GM12891 (cell line): ENCODE measurements around the gene TMEM91.

Experiments used
- DNase-seq: peaks from one replicate; pipeline ENCODE4 v3.0.0; 2011; ENCODE audit warnings: low spot score; ENCODE audit not compliant: insufficient read length
- FAIRE-seq: peaks from 2 replicates; lab custom pipeline; 2011; peaks lifted over from hg19 to GRCh38; lab: Jason Lieb, UNC
- PAX5 ChIP-seq: IDR thresholded peaks from 2 replicates; pipeline ENCODE4 v1.6.1; 2011; ENCODE audit warnings: low read length, moderate library complexity, mild to moderate bottlenecking; ENCODE audit not compliant: insufficient read depth, severe bottlenecking
- POLR2A ChIP-seq: IDR thresholded peaks from 2 replicates; pipeline ENCODE4 v1.6.1; 2011; ENCODE audit warnings: low read depth, low read length, control low read depth
- POLR2AphosphoS5 ChIP-seq: IDR thresholded peaks from 2 replicates; pipeline ENCODE4 v1.6.1; 2011; ENCODE audit warnings: low read depth, low read length, control low read depth
- POU2F2 ChIP-seq: IDR thresholded peaks from 2 replicates; pipeline ENCODE4 v1.6.1; 2011; ENCODE audit warnings: low read depth, mild to moderate bottlenecking, control low read depth, low read length, moderate library complexity
- SPI1 ChIP-seq: IDR thresholded peaks from 2 replicates; pipeline ENCODE4 v1.6.1; 2011; ENCODE audit warnings: low read depth, low read length, control low read depth
- TAF1 ChIP-seq: IDR thresholded peaks from 2 replicates; pipeline ENCODE4 v1.6.1; 2011; ENCODE audit warnings: low read depth, low read length, control low read depth

TMEM91 gene

DNA sequence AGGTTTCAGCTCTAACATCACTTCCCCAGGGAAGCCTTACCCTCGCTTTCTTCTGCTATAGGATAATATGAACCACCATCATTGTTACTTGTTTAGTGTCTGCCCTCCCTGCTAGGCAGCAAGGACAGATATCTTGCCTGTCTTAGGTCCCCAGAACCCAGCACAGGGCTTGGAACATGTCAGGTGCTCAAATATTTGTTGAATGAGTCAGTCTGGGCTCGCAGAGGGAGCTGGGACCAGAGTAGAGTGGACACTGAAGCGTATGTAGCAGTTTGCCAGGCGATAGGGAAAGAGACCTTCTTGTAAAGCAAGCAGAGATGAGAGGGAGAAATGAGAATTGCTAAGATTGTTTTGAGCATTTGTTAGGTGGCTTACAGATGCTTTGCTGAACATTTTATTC is 33.0 kb downstream of the TMEM91 start:
- FAIRE-seq = peak; percentile 50
- TF ChIP-seq TAF1 (no peak), PAX5 (no peak), POLR2AphosphoS5 (no peak), SPI1 (no peak), POLR2A (no peak), POU2F2 (no peak)
- no peak for DNase-seq

DNA sequence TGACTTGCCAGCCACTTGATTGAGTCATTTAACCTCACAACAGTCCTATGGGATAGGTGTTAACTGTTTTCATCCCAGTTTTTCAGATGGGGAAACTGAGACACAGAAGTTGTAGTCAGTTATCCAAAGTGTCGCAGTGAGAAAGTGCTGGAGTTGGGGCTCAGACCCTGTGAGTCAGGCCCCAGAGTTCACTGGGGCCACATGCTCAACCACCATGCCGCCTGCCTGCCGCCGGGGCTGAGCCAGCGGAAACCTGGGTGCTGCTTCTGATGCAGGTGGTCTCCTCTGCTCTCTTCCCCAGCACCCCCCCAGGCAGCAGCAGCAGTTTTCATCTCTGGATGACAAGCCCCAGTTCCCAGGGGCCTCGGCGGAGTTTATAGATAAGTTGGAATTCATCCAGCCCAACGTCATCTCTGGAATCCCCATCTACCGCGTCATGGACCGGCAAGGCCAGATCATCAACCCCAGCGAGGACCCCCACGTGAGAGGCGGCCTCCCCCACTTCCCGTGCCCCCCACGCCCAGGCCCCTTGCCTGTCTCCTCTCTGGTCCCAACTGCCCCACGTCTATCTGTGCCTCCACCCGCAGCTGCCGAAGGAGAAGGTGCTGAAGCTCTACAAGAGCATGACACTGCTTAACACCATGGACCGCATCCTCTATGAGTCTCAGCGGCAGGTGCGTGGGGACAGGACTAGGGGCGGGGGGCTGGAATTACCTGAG is 34.2 kb downstream of the TMEM91 start:
- no peak for DNase-seq
- TF ChIP-seq SPI1 (no peak), POLR2A (no peak), POU2F2 (no peak), PAX5 (no peak), POLR2AphosphoS5 (no peak), TAF1 (no peak)
- FAIRE-seq = no peak

DNA sequence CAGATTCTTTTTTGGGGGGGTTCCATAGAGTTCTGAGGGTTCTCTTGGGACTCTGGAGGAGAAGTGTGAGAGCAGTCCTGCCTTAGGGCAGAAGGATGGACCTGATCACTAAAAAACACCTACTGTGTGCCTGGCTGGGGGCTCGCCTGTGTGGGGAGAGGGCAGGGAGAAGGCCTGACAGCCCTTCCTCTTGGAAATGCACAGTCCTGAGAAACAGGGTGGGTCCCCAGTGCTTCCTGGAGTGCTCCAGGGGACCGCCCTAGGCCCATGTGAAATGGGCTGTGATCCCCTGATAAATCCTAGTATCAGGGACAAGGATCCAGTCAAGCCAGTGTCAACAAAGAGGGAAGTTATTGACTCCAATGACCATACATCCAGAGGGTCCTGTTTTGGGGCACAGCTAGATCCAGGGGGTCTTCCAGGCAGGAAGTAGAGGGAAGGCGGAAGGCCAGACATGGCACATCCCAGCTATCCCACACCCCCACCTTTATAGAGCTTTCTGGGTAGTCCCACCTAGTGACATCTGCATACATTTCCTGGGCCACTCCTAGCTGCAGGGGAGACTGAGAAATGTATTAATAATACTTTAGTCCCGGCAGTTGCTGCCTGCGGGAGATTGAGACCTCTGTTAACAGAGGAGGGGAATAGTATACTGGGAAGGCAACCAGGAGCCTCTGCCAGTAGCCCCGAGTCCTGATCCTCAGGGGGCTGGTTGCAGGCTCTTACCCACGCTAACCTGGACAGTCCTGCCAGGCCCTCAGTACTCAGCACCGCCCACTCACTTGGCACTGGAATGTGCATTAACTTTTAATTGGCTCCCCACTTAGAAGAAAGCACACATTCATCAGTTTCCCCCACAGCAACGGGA is 35.0 kb downstream of the TMEM91 start:
- FAIRE-seq = no peak
- no peak for DNase-seq
- TF ChIP-seq POLR2A (no peak), PAX5 (no peak), SPI1 (no peak), TAF1 (no peak), POLR2AphosphoS5 (no peak), POU2F2 (no peak)

DNA sequence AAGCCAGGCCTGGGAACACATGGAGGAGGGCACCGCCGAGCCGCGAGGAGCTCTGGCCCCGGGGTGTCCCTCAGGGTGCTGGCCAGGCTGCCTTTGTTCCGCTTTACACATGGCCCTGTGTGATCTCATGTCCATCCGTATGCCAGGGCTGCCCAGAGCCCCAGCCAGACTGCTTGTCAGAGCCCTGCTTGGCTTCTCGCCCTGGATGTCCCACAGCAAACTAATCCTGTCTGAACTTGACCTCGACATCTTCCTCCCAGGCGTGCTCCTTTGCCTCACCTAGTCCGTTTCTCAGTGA is 35.6 kb downstream of the TMEM91 start:
- TF ChIP-seq POLR2A = no peak
- TF ChIP-seq POLR2AphosphoS5 = no peak
- TF ChIP-seq TAF1 = no peak
- TF ChIP-seq SPI1 = no peak
- DNase-seq (no peak), FAIRE-seq (no peak)

DNA sequence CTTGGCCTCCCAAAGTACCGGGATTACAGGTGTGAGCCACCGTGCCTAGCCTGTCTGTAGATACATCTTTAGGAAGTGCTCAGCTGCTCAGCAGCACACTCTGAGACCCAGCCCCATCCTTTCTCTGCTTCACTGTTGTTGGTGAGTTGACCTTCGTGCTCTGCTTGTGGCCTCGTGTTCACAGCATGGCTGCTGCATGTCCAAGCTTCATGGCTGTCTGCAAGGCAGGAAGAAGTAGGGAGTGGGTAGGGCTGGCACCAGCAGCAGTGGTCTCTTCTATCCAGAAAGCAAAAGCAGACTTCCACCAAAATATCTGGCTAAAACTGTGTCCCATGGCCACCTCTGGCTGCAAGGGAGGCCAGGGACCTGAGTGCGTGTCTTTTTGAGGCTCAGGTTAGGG is 36.6 kb downstream of the TMEM91 start:
- no peak for DNase-seq
- FAIRE-seq = no peak
- TF ChIP-seq POU2F2 (no peak), POLR2AphosphoS5 (no peak), POLR2A (no peak), TAF1 (no peak), PAX5 (no peak), SPI1 (no peak)

DNA sequence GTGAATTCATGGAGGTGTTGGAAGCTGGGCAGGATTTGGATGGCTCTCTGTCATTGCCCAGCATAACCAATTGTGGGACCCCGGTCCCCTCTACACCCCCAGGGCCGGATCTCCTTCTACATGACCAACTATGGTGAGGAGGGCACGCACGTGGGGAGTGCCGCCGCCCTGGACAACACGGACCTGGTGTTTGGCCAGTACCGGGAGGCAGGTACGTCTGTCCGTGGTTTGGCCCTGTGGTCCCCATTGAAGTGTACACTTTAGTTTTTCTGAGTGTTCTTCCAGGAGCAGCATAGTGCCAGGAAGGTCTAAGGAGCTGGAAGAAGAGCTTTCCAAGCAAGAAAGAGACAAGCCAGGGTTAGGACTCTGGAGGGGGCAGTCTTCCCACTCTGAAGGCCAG is 37.6 kb downstream of the TMEM91 start:
- TF ChIP-seq TAF1 (no peak), PAX5 (no peak), SPI1 (no peak), POLR2AphosphoS5 (no peak), POLR2A (no peak), POU2F2 (no peak)
- no peak for DNase-seq
- FAIRE-seq = no peak

DNA sequence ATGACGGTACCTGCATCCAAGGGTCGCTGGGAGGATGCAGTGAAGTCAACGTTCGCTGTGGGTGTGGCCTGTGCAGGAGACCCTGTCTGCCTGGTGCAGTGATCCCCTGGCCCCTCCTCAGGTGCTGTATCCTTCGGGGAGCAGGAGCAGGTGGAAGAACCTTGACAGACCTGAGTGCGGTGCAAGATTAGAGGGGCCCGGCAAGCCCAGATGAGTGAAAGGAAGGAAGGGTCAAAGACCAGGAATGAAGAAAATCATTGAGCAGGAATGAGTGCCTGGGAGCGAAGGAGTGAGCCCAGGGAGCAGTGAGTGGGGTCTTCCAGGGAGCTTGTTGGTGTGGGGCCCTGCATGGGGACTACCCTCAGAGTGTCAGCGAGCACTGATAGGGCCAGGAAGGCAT is 38.1 kb downstream of the TMEM91 start:
- FAIRE-seq (no peak), DNase-seq (no peak)
- TF ChIP-seq POLR2A (no peak), PAX5 (no peak), TAF1 (no peak), POLR2AphosphoS5 (no peak)

DNA sequence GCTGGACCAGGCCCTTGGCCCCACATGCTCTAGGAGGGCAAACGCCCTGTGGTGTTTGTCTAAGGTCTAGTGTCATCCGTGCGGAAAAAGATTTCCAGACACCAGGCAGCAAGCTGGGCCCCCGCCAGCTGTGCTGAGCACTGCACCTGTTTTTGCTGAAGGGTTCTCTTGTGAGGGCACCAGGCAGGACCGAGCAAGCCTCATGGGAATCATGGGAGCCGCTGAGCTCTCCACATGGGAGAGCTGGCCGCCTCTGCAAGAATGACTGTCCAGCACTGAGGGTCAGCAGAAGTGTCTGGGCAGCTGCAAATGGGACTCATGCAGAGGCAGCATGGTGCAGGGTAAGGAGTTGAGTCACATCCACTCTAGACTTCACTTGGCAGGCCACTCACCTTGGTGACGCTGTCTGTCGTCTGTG is 38.8 kb downstream of the TMEM91 start:
- DNase-seq (no peak), FAIRE-seq (no peak)
- no peak for TF ChIP-seq POLR2A
- no peak for TF ChIP-seq SPI1
- TF ChIP-seq POLR2AphosphoS5 = no peak
- TF ChIP-seq PAX5 = no peak
- TF ChIP-seq TAF1 = no peak
- TF ChIP-seq POU2F2 = no peak

DNA sequence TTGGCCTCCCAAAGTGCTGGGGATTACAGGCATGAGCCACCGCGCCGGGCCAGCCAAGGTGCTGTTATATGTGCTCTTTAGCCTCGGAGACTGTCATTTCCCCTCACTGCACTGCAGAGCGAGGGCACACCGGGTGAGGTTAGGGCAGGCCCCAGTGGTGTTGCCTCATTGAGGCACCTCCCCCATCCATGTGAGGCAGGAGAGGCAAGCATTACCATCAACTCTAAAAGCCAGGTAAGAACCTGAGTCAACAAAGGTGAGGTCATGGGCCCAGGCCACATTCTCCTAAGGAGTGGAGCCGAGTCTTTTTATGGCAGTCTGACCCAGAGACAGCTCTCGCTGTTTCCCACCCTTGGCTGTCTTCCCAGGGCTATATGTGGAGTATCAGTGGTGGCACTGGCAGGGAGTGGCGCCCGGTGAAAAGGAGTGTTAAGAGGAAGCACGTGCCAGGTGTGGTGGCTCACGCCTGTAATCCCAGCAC is 39.9 kb downstream of the TMEM91 start:
- TF ChIP-seq POLR2AphosphoS5 = no peak
- no peak for TF ChIP-seq POLR2A
- TF ChIP-seq PAX5 = no peak
- no peak for TF ChIP-seq TAF1
- TF ChIP-seq POU2F2 = no peak
- TF ChIP-seq SPI1 = no peak
- no peak for FAIRE-seq
- DNase-seq = no peak
